IMR-90 (cell line): Measurements from ENCODE around the gene MAP4. TPM values are rescaled to one million over a fixed set of nuclear protein-coding genes. Genes with fewer than 3 reads are reported as not detected.
A peak's percentile ranks its signal among the peaks of the same experiment; 100 is the strongest.

Experiments used
- ATAC-seq: fragments of 200-7000 bp; cut with Tn5 transposase; 2 replicates; pipeline ENCODE4 v1.9.1; 2020; ENCODE audit warnings: low read depth, mild to moderate bottlenecking, moderate library complexity
- BruUV-seq: library from RNA; stranded (reverse); fragments of 400-500 nt; replicated peaks from 2 replicates; lab custom pipeline; 2021; lab: Mats Ljungman, UMichigan
- CTCF ChIA-PET: fragments of 300-600 bp; formaldehyde crosslinking; extraction: SDS; loops from one replicate; lab custom pipeline; 2021; ENCODE audit warnings: antibody characterized with exemption; lab: Yijun Ruan, JAX
- POLR2A ChIA-PET: fragments of 300-600 bp; sonication (Branson Sonifier 250); formaldehyde crosslinking; loops from one replicate; lab custom pipeline; 2022; ENCODE audit warnings: antibody characterized with exemption; ENCODE audit not compliant: unreplicated experiment; lab: Charles Lee
- DNase-seq: peaks from one replicate; pipeline ENCODE4 v3.0.0; 2013
- H2AFZ ChIP-seq: replicated peaks from 2 replicates; pipeline ENCODE3; 2013; ENCODE audit warnings: low read length, mild to moderate bottlenecking; ENCODE audit not compliant: poor library complexity
- H2AK5ac ChIP-seq: 2 replicates; pipeline ENCODE4 v1.6.1; 2013; ENCODE audit warnings: low read depth, low read length, inconsistent platforms
- H2AK9ac ChIP-seq: replicated peaks from 2 replicates; pipeline ENCODE3; 2013; ENCODE audit warnings: mild to moderate bottlenecking, low read depth, low read length, moderate library complexity; ENCODE audit not compliant: poor library complexity
- H2BK120ac ChIP-seq: 2 replicates; pipeline ENCODE4 v1.6.1; 2013; ENCODE audit warnings: low read depth, low read length, inconsistent platforms
- H2BK15ac ChIP-seq: 3 replicates; pipeline ENCODE4 v1.6.1; 2013; ENCODE audit warnings: low read depth, low read length, inconsistent platforms
- H2BK20ac ChIP-seq: 2 replicates; pipeline ENCODE4 v1.6.1; 2013; ENCODE audit warnings: low read depth, mild to moderate bottlenecking, inconsistent platforms, low read length, moderate library complexity
- H2BK5ac ChIP-seq: 2 replicates; pipeline ENCODE4 v1.6.1; 2013; ENCODE audit warnings: mild to moderate bottlenecking, low read depth, low read length, inconsistent platforms; ENCODE audit not compliant: poor library complexity, severe bottlenecking
- H3K14ac ChIP-seq: replicated peaks from 2 replicates; pipeline ENCODE4 v1.6.1; 2013; ENCODE audit warnings: low read depth, low read length, inconsistent platforms
- H3K18ac ChIP-seq: 2 replicates; pipeline ENCODE4 v1.6.1; 2013; ENCODE audit warnings: low read depth, low read length, control low read depth
- H3K23ac ChIP-seq: 2 replicates; pipeline ENCODE4 v1.6.1; 2013; ENCODE audit warnings: low read depth, low read length, inconsistent platforms
- H3K27ac ChIP-seq: 2 replicates; pipeline ENCODE4 v1.5.1; 2013; ENCODE audit warnings: mild to moderate bottlenecking, control low read depth, low read length; ENCODE audit not compliant: insufficient read depth
- H3K27me3 ChIP-seq: 2 replicates; pipeline ENCODE4 v1.6.1; 2013; ENCODE audit warnings: low read length; ENCODE audit not compliant: control insufficient read depth, insufficient read depth
- H3K36me3 ChIP-seq: 2 replicates; pipeline ENCODE4 v1.6.1; 2013; ENCODE audit warnings: low read length, mixed read lengths; ENCODE audit not compliant: control insufficient read depth, insufficient read depth
- H3K4ac ChIP-seq: 2 replicates; pipeline ENCODE4 v1.6.1; 2013; ENCODE audit warnings: low read depth, low read length, inconsistent platforms
- H3K4me1 ChIP-seq: 2 replicates; pipeline ENCODE4 v1.6.1; 2013; ENCODE audit warnings: low read length, mixed read lengths; ENCODE audit not compliant: control insufficient read depth, insufficient read depth
- H3K4me2 ChIP-seq: 2 replicates; pipeline ENCODE4 v1.6.1; 2013; ENCODE audit warnings: low read depth, mild to moderate bottlenecking, control low read depth, low read length, moderate library complexity
- H3K4me3 ChIP-seq: 2 replicates; pipeline ENCODE4 v1.5.1; 2013; ENCODE audit warnings: low read depth, mild to moderate bottlenecking, control low read depth, low read length, moderate library complexity; ENCODE audit not compliant: insufficient read depth
- H3K56ac ChIP-seq: 2 replicates; pipeline ENCODE4 v1.6.1; 2013; ENCODE audit warnings: low read length, inconsistent platforms; ENCODE audit not compliant: insufficient read depth; ENCODE audit errors: extremely low read depth
- H3K79me1 ChIP-seq, 2 experiments: 2 replicates each; pipeline ENCODE4 v1.6.1; 2013; ENCODE audit warnings: low read length in 2 of 2, inconsistent platforms in 1 of 2, low read depth in 1 of 2
- H3K9ac ChIP-seq: 2 replicates; pipeline ENCODE4 v1.6.1; 2013; ENCODE audit warnings: low read depth, low read length, control low read depth
- H3K9me1 ChIP-seq: 2 replicates; pipeline ENCODE4 v1.6.1; 2013; ENCODE audit warnings: low read length, inconsistent platforms; ENCODE audit not compliant: insufficient read depth
- H3K9me3 ChIP-seq: 2 replicates; pipeline ENCODE4 v1.6.1; 2013; ENCODE audit warnings: low read length; ENCODE audit not compliant: control insufficient read depth, insufficient read depth
- H4K20me1 ChIP-seq: 2 replicates; pipeline ENCODE4 v1.6.1; 2013; ENCODE audit warnings: low read length, inconsistent platforms; ENCODE audit not compliant: insufficient read depth
- H4K5ac ChIP-seq: 2 replicates; pipeline ENCODE4 v1.6.1; 2013; ENCODE audit warnings: mild to moderate bottlenecking, low read depth, low read length, control low read depth
- H4K8ac ChIP-seq, 2 experiments: 2 replicates each; pipeline ENCODE4 v1.6.1; 2013; ENCODE audit warnings: low read depth in 2 of 2, low read length in 2 of 2, control low read depth in 1 of 2, inconsistent platforms in 1 of 2
- H4K91ac ChIP-seq: 2 replicates; pipeline ENCODE4 v1.6.1; 2013; ENCODE audit warnings: low read depth, low read length, inconsistent platforms; ENCODE audit not compliant: insufficient read depth
- BHLHE40 ChIP-seq: fragments of 150-350 bp; IDR thresholded peaks from 2 replicates; pipeline ENCODE4 v1.6.1; 2016; ENCODE audit warnings: mild to moderate bottlenecking, low read depth, low read length
- CEBPB ChIP-seq: IDR thresholded peaks from 2 replicates; pipeline ENCODE4 v1.6.1; 2012; ENCODE audit warnings: low read depth, low read length, improper control_type of control experiment
- CHD1 ChIP-seq: IDR thresholded peaks from 2 replicates; pipeline ENCODE4 v1.6.1; 2012; ENCODE audit warnings: low read depth, low read length, improper control_type of control experiment
- FOS ChIP-seq: fragments of 150-350 bp; IDR thresholded peaks from 2 replicates; pipeline ENCODE4 v1.6.1; 2016; ENCODE audit warnings: low read depth, low read length
- MAFK ChIP-seq: IDR thresholded peaks from 2 replicates; pipeline ENCODE4 v1.6.1; 2012; ENCODE audit warnings: low read depth, low read length, improper control_type of control experiment
- MAZ ChIP-seq: IDR thresholded peaks from 2 replicates; pipeline ENCODE4 v1.6.1; 2012; ENCODE audit warnings: low read depth, mild to moderate bottlenecking, low read length, improper control_type of control experiment, moderate library complexity, borderline replicate concordance
- MXI1 ChIP-seq: IDR thresholded peaks from 2 replicates; pipeline ENCODE4 v1.6.1; 2012; ENCODE audit warnings: low read depth, mild to moderate bottlenecking, low read length, moderate library complexity, borderline replicate concordance
- NFE2L2 ChIP-seq: fragments of 150-350 bp; IDR thresholded peaks from 2 replicates; pipeline ENCODE4 v1.6.1; 2016; ENCODE audit warnings: low read depth, mild to moderate bottlenecking, low read length
- POLR2A ChIP-seq: IDR thresholded peaks from 2 replicates; pipeline ENCODE4 v1.6.1; 2012; ENCODE audit warnings: mild to moderate bottlenecking, low read depth, low read length
- RAD21 ChIP-seq: IDR thresholded peaks from 2 replicates; pipeline ENCODE4 v1.6.1; 2012; ENCODE audit warnings: low read length, improper control_type of control experiment
- RCOR1 ChIP-seq: IDR thresholded peaks from 2 replicates; pipeline ENCODE4 v1.6.1; 2012; ENCODE audit warnings: mild to moderate bottlenecking, low read length, improper control_type of control experiment; ENCODE audit not compliant: insufficient replicate concordance
- RFX5 ChIP-seq: IDR thresholded peaks from 2 replicates; pipeline ENCODE4 v1.8.0; 2012; ENCODE audit warnings: low read depth, mild to moderate bottlenecking, low read length, moderate library complexity
- SMC3 ChIP-seq: fragments of 150-350 bp; IDR thresholded peaks from 2 replicates; pipeline ENCODE4 v1.6.1; 2016; ENCODE audit warnings: low read depth, mild to moderate bottlenecking, antibody characterized with exemption, low read length, moderate library complexity
- WGBS, 2 experiments: methylation state at CpG; one replicate each; pipeline versions ENCODE4 v1.1.5 to v1.1.7; 2013; ENCODE audit warnings: missing lambda C conversion rate in 2 of 2; ENCODE audit not compliant: insufficient read length in 1 of 2; ENCODE audit errors: extremely low coverage in 2 of 2; 5-methylcytosine and 5-hydroxymethylcytosine counted together
- dilution Hi-C: fragments of 300-500 bp; cut with HindIII; formaldehyde crosslinking; loops from one replicate; pipeline ENCODE4 v1.14.3; 2018; ENCODE audit warnings: low sequenced_read_pairs; ENCODE audit not compliant: unreplicated experiment
- in situ Hi-C: fragments of 300-500 bp; cut with MboI; formaldehyde crosslinking; loops from 3 replicates; pipeline ENCODE4 v1.14.3; 2019; ENCODE audit warnings: low sequenced_read_pairs, inconsistent platforms, mixed read lengths
- intact Hi-C: fragments of 100-400 bp; cut with micrococcal nuclease; formaldehyde crosslinking; loops from 2 replicates; pipeline ENCODE4 v1.10.0; 2022
- polyA plus RNA-seq, 3 experiments: library from polyadenylated mRNA; depleted of rRNA; stranded (reverse); fragments of >200 nt; gene quantifications; 2 replicates each; pipeline ENCODE4 v1.2.3, GENCODE V29; 2012; ENCODE audit warnings: low replicate concordance in 1 of 3
- total RNA-seq: library from RNA; depleted of rRNA; stranded (reverse); fragments of >200 nt; gene quantifications from 2 replicates; pipeline ENCODE4 v1.2.3, GENCODE V29; 2012
- TF ChIP-seq, protein P1 (sequence below): conservative IDR thresholded peaks from 2 replicates; pipeline ENCODE4 v1.5.1; 2012; ENCODE audit warnings: mild to moderate bottlenecking, low read depth, low read length, improper control_type of control experiment
- TF ChIP-seq, protein P2 (sequence below): fragments of 150-350 bp; IDR thresholded peaks from 2 replicates; pipeline ENCODE4 v1.6.1; 2016; ENCODE audit warnings: low read depth, mild to moderate bottlenecking, low read length, moderate library complexity, borderline replicate concordance
- TF ChIP-seq, protein P3 (sequence below): fragments of 150-350 bp; IDR thresholded peaks from 2 replicates; pipeline ENCODE4 v1.6.1; 2017; ENCODE audit warnings: mild to moderate bottlenecking, antibody characterized with exemption, low read length, low read depth

Gene MAP4
- total and polyA plus RNA-seq, 2 of the 4 experiments (the other 2 are of a cell fraction): 87.8 to 216 TPM

DNA sequence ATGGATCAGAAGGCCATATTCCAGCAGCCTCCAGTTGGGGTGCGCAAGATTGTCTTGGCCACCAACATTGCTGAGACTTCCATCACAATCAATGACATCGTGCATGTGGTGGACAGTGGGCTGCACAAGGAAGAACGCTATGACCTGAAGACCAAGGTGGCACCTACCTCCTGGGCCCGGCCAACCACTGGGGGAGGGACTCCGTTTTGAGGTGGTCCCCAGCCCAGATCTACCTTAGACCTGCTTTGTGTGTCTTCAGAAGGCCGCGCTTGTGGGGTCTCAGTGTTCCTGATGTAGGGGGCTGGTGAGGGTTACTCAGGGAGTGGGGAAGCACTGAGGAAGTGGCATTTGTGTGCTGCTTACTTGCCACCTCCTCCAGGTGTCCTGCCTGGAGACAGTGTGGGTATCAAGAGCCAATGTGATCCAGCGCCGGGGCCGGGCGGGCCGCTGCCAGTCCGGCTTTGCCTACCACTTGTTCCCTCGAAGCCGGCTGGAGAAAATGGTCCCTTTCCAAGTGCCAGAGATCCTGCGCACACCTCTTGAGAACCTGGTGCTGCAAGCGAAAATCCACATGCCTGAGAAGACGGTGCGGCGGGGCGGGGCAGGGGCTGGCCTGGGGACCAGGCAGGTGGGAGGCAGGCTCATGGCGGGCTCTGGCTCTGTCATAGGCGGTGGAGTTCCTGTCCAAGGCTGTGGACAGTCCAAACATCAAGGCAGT, 168.3 kb downstream of the MAP4 start:
- no peak overlapping the region for H3K23ac ChIP-seq
- no peak overlapping the region for H3K4me3 ChIP-seq
- dilution Hi-C loops: no loop called here
- in situ Hi-C loops: no loop called here
- H3K27me3 ChIP-seq: no peaks in the 10 kb centered on the region
- H3K79me1 ChIP-seq: peaks cover 0 to 13% of the 10 kb centered on the region in 2 experiments; a peak in 3 of 4 replicates
- peaks cover 2% of the 10 kb centered on the region; the same call in 1 of the 2 replicates for H3K4me1 ChIP-seq
- H3K4ac ChIP-seq: no peak overlapping the region
- no peak overlapping the region for H3K4me2 ChIP-seq
- no peak overlapping the region for H3K27ac ChIP-seq
- no peak overlapping the region for H3K18ac ChIP-seq
- TF ChIP-seq, protein P1, sequence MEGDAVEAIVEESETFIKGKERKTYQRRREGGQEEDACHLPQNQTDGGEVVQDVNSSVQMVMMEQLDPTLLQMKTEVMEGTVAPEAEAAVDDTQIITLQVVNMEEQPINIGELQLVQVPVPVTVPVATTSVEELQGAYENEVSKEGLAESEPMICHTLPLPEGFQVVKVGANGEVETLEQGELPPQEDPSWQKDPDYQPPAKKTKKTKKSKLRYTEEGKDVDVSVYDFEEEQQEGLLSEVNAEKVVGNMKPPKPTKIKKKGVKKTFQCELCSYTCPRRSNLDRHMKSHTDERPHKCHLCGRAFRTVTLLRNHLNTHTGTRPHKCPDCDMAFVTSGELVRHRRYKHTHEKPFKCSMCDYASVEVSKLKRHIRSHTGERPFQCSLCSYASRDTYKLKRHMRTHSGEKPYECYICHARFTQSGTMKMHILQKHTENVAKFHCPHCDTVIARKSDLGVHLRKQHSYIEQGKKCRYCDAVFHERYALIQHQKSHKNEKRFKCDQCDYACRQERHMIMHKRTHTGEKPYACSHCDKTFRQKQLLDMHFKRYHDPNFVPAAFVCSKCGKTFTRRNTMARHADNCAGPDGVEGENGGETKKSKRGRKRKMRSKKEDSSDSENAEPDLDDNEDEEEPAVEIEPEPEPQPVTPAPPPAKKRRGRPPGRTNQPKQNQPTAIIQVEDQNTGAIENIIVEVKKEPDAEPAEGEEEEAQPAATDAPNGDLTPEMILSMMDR: no peak
- TF ChIP-seq RAD21 (no peak), BHLHE40 (no peak), CEBPB (no peak), POLR2A (no peak), MXI1 (no peak), MAZ (no peak), NFE2L2 (no peak), MAFK (no peak), RCOR1 (no peak), FOS (no peak), CHD1 (no peak), RFX5 (no peak), SMC3 (no peak)
- TF ChIP-seq, protein P2, sequence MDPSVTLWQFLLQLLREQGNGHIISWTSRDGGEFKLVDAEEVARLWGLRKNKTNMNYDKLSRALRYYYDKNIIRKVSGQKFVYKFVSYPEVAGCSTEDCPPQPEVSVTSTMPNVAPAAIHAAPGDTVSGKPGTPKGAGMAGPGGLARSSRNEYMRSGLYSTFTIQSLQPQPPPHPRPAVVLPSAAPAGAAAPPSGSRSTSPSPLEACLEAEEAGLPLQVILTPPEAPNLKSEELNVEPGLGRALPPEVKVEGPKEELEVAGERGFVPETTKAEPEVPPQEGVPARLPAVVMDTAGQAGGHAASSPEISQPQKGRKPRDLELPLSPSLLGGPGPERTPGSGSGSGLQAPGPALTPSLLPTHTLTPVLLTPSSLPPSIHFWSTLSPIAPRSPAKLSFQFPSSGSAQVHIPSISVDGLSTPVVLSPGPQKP: no peak
- TF ChIP-seq, protein P3, sequence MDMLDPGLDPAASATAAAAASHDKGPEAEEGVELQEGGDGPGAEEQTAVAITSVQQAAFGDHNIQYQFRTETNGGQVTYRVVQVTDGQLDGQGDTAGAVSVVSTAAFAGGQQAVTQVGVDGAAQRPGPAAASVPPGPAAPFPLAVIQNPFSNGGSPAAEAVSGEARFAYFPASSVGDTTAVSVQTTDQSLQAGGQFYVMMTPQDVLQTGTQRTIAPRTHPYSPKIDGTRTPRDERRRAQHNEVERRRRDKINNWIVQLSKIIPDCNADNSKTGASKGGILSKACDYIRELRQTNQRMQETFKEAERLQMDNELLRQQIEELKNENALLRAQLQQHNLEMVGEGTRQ: no peak
- H4K5ac ChIP-seq: no peak overlapping the region
- H2AK9ac ChIP-seq: no peak overlapping the region
- ChIA-PET CTCF (no interaction called here), POLR2A (no interaction called here)
- no peak overlapping the region for H2AK5ac ChIP-seq
- peaks cover 4% of the 10 kb centered on the region; the same call in 1 of the 2 replicates for H3K9me1 ChIP-seq
- peaks cover 71% of the 10 kb centered on the region for H4K20me1 ChIP-seq
- WGBS, 2 experiments: 95% methylated on average over 14 of the region's 23 CpGs; no CpG with 5 or more reads in 1 of the 2 experiments
- no peak overlapping the region for H2BK120ac ChIP-seq
- ATAC-seq (no peak), DNase-seq (no peak)
- no peak overlapping the region for H3K56ac ChIP-seq
- H4K8ac ChIP-seq: no peak overlapping the region
- intact Hi-C loops: no loop called here
- H3K9me3 ChIP-seq: no peaks in the 10 kb centered on the region
- H2AFZ ChIP-seq: peak overlapping the region; percentile 6
- no peak overlapping the region for H2BK15ac ChIP-seq
- BruUV-seq: no TSS peak
- no peak overlapping the region for H3K9ac ChIP-seq
- H3K36me3 ChIP-seq: peaks cover 94% of the 10 kb centered on the region
- H2BK5ac ChIP-seq: no peak overlapping the region
- H4K91ac ChIP-seq: no peak overlapping the region
- H2BK20ac ChIP-seq: no peak overlapping the region
- H3K14ac ChIP-seq: no peak overlapping the region
